NCI-H146 (cell line): ENCODE measurements around the gene SLC25A18.

Source experiments
- DNase-seq: peaks from one replicate; lab custom pipeline; 2025; lab: John Stamatoyannopoulos, UW

The SLC25A18 gene

DNA sequence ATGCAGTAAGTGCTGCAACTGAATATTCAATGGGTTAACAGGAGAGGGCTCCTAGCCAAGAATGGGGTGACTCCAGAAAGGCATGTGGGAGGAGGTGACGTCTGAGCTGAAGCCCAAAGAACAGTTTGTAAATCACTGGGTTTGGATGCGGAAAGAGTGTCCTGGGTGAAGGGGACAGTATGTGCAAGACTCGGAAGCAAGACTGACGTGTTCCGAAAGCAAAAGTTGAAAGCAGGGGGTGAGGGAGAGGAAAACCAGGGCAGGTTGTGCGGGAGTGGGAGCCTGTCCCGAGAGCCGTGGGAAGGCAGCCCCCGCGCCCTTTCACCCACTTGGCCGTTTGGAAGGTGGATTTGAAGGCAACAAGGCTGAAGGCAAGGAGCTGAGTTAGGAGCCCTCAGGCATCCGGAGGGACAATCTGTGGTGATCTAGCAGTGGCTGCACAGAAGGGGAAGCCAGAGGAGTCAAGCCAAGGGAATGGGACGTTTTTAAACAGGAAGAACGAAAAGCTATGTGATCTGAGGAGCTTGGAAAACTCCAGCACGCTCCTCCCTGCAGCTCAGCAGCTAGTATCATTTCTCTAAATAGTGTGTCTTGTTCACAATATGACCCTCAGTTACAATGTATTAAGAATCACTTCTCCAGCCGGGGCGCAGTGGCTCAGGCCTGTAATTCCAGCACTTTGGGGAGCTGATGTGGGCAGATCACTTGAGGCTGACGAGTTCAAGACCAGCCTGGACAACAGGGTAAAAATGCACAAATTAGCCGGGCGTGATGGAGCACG, 7.7 kb downstream of the SLC25A18 start:
- DNase-seq, result no peak

DNA sequence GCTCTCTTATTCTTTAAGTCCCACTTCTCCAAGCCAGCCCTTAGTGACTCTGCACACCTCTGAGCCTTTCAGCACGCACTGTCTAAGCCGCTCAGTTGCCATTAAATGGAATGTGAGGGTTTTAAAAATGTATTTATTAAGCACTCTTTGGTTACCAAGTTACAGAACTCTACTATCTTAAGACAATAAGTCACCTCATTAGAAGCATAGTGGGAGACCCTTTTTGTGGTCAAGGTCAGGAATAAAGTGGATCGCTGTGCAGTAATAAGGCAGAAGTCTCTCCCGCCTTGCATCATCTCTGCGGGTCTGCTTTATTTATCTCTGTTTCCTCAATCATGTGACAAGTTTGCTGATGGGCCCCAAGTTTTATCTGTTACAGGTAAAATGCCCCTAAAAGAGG, 11.9 kb downstream of the SLC25A18 start:
- no peak for DNase-seq

DNA sequence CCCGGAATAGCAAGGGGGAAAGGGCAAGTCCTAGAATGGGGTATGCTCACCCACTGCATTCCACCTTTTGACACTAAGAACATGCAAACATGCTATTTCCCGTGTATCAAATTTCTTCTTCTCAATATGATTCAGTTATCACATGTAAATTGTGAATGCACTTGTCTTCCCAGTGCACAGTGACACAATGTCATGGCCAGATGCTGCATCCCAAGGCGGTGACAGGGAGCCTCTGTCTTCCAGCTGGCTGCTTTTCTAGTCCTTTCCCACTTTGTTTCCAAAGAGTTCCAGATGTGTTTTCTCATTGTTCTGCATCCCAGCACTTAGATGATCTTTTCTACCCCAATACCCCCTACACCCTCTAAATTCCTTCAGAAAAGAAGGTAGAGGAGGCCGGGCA, 12.4 kb downstream of the SLC25A18 start:
- no peak for DNase-seq

DNA sequence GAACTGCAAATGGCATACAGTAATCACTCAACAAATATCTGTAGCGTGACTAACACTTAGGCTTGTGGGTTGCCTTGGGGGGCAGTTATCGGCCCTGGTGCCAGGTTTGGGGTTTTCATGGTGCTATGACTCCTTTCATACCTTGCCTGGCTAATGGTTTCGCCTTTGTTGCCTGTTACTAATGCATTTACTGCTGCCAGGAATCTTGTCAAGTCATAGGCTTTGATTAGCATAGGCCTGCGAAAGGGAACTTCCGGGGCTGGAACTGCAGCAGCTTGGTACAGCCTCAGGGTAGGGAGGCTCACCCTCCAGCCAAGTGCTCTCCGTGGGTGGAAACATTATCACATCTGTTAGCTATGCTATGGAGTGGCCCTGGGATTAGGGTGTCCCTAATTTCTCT, 13.2 kb downstream of the SLC25A18 start:
- no peak for DNase-seq

DNA sequence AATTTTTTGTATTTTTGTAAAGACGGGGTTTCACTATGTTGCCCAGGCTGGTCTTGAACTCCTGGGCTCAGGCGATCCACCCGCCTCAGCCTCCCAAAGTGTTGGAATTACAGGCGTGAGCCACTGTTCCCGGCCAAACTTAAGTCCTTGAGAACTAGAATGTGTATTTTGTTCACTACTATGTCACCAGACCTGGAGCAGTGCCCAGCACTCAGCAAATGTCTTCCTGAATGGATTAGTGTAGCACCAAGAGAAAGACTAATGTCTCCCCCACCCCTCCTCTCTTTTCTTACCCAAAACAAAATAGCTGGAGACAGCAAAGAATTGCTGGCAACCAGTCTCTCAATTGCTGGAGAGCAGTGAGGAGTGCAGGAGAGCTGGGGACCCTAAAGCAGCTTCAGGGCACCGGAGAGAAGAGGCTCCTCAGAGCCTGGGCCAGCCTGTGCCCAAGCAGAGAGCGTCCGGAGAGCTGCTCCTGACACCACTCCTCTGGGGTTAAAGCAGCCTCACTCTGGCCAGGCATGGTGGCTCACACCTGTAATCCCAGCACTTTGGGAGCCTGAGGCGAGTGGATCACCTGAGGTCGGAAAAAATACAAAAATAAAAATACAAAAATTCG, 14.9 kb downstream of the SLC25A18 start:
- DNase-seq, result no peak

DNA sequence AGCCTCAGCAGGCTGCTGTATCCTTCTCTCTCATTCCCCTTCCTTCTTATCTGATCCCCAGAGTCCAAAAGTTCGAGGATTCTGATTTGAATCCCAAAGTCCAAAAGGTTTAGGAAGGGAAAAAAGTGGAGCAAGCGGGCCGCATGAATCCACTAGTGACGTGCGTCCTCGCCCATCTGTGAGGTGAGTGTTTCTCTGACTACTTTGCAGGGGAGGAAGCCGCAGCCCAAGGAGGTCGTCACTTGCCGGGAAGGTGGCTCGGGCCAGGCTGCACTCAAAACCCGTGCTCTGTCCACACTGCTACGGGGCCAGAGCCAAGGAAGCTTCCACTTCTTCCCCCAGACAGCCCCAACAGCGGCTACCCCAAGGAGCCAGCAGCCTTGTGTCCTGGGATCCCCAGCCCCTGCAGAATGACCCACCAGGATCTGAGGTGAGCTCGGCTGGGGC, 16.3 kb downstream of the SLC25A18 start:
- DNase-seq, result no peak

DNA sequence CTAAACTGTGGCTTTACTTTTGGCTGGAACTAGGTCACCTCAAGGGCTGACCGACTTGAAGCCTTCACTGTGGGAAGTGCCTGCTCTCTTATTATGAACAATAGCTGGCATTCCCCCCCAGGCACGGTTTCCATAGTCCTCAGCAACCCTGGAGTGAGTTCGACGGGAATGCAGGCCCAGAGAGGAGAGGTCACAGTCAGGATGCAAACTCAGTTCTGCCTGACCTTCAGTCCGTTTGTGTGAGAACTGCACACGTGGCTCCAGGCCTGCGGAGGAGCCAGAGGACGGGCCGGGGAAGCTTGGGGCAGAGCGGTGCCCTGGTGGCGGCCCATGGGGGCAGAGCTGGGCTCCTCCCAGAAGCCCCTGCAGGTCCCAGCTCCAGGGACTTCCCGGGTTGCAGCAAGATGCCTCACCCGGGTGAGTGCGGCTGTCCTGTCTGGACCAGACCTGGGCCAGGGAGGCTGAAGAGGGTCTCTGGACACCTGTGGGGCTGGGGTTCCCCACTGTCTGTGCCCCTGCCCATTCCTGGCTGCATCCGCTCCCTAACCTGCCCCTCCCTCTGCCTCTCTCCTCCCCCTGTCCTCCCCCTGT, 17.2 kb downstream of the SLC25A18 start:
- no peak for DNase-seq

DNA sequence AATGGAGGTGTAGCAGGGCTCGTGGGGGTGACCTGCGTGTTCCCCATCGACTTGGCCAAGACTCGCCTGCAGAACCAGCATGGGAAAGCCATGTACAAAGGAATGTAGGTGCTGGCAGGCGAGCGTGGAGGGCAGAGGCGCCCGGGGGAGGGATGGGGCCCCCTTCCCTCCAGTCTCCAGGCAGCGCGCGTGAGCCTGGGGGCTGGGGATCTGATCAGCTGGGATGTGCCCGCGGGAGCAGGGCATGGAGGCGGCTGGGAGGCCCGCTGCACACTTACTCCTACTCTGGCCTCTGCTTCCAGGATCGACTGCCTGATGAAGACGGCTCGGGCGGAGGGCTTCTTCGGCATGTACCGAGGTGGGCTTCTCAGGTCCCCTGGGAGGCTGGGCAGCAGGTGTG, 17.8 kb downstream of the SLC25A18 start:
- no peak for DNase-seq

DNA sequence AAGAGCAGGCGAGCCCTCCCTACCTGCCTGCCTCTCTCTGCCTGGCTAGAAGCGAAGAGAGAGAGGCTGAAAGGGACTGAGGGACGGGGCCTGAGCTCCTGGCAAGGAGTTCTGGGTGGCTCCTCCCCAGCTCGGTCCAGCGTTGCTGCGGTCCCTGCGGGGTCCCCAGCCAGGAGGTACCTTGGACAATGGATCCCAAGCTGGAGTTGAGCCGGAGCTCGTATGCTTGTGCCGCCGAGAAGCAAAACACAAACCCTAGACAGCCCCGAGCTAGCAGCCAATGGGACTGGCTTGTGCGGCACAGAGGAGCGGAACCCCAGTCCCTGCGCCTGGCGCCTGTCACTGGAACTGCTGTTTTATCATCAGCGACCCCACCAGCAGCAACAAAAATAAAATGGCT, 18.3 kb downstream of the SLC25A18 start:
- DNase-seq, result no peak

DNA sequence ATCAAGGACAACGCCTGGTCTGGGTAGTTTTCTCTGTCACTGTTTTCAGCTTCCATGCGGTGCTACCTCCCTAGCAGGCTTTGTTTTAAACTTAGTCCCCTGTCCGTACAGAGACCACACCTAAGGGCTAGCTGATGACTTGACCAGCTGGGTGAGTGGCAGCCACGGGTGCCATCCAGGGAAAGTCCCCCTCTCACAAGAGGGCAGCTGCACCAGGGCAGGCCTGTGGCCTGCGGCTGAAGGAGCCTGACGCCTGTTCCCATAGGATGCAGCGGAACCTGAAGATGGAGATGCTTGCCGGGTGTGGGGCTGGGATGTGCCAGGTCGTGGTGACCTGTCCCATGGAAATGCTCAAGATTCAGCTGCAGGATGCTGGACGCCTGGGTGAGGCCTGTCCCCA, 19.9 kb downstream of the SLC25A18 start:
- no peak for DNase-seq

DNA sequence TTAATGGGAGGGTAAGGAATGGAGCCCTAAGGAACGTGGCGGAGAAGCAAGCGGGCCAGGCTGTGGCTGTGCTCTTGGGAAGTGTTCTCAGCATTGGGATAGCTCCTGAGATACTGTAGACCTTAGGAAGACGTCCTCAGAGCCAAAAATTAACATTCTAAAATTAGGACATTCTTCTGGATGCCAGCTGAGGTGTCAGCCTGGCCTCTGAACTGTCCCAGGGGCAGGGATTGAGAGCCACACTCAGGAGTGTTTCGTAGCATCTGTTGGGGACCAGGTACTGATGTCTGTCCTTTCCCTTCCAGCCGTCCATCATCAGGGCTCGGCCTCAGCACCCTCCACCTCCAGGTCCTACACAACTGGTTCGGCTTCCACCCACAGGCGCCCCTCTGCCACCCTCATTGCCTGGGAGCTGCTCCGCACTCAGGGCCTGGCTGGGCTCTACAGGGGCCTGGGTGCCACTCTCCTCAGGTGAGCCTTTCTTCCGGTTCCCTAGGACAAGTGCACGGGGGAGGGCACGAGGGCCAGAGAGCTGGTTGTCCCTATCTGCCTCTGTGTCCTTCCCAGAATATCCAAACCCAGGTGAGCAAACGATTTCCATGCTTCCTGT, 23.6 kb downstream of the SLC25A18 start:
- no peak for DNase-seq

DNA sequence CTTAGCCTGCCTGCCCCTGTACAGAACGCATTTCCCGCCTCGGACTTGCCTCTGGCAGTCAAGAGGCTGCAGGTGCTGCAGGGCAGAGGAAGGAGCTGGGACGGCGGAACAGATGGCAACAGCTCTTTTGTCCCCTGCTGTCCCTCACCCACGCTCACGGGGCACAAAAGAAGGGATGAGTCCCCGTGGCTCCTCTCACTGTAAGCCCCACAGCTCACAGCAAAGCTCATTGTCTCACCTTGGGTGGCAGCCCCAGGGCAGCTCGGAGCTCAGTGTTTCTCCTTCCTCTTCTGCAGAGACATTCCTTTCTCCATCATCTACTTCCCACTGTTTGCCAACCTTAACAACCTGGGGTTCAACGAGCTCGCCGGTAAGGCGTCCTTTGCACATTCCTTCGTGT, 24.3 kb downstream of the SLC25A18 start:
- no peak for DNase-seq

DNA sequence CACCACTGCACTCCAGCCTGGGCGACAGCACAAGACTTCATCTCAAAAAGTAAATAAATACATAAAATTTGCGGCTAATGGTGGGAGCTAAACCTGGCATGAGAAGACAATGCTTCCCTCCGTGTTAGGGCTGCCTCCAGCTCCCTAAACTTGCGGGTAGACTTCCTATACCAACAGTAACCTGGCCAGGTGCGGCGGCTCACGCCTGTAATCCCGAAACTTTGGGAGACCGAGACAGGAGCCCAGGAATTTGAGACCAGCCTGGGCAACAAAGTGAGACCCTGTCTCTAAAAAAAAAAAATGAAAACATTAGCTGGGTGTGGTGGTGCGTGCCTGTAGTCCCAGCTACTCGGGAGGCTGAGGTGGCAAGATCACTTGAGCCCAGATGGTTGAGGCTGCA, 25.3 kb downstream of the SLC25A18 start:
- no peak for DNase-seq

DNA sequence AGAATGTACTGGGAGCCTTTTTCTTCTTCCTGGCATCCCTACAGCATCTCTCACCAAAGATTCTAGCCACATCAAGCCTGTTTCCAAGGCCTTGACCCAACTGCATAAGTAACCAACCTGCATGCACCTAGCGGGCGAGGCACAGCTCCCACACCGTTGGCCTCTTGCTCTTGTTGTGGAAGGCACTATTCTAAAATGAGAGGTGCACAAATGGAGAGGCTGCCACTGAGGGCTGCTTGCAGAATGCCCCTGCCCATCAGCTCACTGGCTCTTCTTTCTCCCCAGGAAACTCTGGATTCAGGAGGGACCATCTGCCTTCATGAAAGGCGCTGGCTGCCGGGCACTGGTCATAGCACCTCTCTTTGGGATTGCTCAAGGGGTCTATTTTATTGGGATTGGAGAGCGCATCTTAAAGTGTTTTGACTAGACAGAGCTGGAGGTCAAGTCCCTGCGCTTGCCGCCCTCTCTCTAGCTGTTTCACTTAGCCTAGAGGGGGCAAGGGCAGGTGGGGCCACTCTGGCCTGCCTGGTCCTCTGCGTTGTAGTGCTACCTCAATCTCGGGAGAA, 26.6 kb downstream of the SLC25A18 start:
- no peak for DNase-seq

DNA sequence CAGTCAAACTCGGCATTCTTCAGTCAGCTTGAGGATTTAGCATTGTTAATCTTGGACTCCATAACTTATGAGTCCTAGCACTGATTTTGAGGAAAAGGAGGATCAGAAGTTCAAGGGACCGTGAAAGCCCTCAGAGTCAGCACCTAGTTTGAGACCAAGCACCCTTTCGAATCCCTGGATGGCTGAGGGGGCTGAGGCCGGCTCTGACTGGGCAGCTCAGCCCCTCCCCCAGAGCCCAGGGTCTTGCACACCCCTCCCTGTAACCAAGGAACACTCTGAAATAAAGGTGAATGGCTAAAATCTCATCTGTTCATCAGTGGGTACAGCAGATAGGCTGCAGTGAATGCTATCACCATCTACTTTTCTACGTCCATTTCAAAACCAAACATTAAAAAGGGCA, 27.3 kb downstream of the SLC25A18 start:
- DNase-seq, result no peak

DNA sequence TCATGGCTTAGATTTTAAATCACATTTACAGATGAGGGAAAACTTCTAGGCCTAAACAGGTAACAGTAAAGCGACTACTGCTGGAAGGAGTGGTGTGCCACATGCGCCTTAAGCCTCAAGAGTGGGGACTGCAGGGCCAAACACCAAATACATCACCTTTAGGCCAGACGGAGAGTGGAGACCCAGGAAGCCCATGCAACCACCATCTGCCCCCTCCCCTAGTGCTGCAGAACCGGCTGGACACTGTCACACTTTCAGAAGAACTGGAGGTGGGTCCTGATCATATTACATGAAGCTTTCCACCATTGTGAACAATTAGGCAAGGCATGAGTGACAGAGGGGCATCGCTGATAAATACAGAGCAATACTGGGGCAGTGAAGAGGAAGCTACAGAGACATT, 28.9 kb downstream of the SLC25A18 start:
- DNase-seq, result no peak

DNA sequence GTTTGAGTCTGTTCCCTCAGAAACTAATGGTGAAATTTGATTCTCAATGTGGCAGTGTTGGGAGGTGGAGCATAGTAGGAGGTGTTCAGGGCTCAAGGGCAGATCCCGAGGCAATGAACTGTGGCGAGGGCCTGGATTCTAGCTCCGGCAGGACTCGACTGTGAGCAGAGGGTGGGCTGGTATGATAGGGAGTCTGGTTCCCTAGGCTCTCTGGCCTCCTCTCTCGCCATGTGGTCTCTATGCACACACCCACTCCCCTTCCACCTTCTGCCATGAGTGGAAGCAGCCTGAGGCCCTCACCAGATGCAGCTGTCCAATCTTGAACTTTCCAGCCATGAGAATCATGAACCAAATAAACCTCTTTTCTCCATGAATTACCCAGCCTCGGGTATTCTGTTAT, 32.9 kb downstream of the SLC25A18 start:
- DNase-seq, result no peak

DNA sequence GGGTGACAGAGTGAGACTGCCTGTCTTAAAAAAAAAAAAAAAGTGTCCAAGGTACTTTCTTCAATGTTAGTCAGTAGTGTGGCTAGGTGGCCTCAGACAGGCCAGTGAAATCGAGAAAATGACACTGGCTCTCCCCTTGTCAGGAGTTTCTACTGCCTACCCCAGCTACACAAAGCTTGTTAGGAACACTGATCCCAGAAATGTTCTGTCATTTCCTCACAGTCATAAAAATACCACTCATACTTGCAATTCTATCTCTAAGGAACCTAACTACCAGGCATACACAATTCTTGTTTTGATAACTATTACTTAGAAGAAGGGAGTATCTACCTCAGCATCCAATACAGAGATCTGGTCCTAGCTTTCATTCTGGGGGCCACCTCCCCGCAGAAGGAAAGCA, 33.9 kb downstream of the SLC25A18 start:
- DNase-seq, result no peak

DNA sequence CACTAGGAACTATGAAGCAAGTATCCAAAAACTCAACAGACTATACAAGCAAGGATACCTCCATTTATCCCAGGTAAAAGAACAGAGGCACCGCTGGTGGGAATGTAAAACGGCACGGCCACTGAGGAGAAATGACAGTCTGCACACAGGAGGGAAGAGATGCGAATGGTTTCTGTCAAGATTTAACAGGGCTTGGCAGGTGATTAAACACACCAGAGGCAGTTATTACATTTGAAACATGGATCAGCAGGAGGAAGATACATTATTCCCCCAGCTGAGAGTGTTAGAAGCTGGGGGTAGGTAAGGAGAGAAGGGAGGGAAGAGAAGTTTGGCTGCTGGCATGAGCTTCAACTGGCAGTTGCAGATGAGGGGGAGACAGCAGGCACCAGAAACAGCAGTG, 35.0 kb downstream of the SLC25A18 start:
- DNase-seq, result no peak

DNA sequence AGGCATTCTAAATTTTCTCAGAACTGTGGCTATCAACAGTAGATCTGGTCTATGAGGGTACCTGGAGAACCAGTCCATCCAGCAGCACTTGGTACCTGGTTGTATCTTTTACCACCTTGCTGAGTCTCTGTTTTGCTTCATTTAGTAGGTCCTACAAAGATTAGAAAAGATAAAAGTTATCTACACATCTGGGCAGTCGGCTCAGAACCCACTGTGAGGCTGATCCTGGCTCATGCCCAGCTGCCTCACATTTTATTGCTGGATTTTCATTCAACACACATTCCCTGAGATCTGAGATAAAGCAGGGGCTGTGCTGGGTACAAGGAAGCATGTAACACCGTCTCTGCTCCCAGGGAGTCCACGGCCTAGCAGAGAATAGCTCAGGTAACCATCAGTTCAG, 37.7 kb downstream of the SLC25A18 start:
- no peak for DNase-seq

DNA sequence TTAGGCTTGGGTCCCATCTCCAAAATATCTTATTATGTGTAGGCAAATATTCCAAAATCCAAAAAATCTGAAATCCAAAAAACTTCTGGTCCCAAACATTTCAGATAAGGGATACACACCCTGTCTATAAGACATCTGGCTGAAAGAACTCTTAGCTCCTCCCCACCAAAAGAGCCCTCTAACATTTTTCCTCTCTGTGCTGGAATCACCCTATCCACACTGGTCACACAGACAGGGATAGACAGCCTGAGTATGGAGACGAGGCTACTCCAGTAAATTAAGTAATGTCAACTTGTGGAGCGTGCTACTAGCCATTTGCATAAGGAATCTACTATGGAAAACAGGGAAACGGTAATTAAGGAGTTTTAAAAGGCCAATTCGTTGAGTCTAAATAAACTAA, 40.4 kb downstream of the SLC25A18 start:
- no peak for DNase-seq

DNA sequence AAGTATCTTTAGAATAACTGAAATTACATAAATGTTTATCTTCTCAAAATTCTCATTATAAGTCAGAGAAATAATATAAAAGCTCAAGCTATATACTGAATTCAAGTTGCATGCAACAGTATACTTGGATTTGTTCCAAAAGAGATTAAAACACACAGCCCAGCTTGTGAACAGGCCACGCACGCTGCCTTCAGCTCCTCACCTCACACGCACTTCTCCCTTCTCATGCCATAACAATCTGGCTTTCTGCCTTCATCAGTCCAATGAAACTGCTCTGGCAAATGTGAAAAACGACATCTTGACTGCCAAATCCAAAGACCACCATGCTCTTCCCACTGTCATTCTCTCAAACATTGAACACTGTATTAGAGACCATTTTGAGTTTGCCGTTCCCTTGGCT, 43.2 kb downstream of the SLC25A18 start:
- no peak for DNase-seq
